D721Med (cell line): ENCODE data around the gene UQCR11.

Source experiments
- DNase-seq: peaks from one replicate; pipeline ENCODE4 v3.0.0; 2011; ENCODE audit warnings: low spot score; ENCODE audit not compliant: insufficient read length
- FAIRE-seq: peaks from 2 replicates; lab custom pipeline; 2011; peaks lifted over from hg19 to GRCh38; lab: Jason Lieb, UNC
- TF ChIP-seq, protein P1 (sequence below): IDR thresholded peaks from 2 replicates; pipeline ENCODE4 v1.5.1; 2012; ENCODE audit warnings: mild to moderate bottlenecking, control low read depth; ENCODE audit not compliant: insufficient read depth; ENCODE audit errors: missing control alignments

Gene UQCR11

DNA sequence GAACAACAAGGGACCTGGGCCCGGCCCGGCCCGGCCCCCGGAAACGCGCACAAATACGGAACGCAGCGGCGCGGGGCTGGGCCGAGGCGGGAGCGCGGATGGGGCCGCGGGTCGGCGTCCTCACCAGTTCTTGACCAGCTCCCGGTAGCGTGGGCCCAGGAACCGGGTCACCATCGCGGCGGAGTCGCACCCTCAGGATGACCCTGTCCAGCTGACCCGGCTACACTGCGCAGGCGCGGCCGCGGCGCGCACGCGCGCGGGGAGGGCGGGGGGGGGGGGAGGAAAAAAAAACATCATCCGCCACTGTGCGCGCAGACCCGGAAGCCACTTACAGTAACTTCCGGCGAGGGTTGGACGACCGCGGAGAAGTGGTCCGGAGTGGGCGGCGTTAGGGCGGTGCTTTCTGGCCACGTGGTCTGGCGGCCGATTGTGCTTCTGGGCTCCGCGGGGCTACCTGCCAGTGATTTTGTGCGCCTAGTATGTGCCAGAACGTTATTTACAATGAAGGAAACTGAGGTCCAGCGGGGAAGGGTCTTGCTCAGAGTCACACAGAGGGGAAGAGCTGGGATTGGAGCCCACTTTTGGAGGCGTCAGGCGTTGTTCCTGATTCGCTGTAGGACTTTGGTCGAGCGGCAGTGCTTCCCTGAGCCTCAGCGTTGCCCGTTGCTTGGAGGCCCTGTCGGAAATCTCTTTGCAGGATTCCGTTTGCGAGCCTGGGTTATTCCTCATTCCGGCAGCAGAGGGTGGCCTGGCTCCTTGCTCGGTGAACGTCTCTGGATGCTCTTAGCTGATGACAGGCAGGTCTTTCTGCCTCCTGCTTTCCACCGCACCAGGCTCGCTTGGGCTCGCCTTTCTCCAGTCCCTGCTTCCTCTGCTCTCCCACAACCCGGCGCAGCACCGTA lies at the start of gene UQCR11:
Gene UQCR11 (minus strand): TSS at position 227 of the 902 bp plus-strand sequence. CDS start 53 bp downstream, at position 174.
- peak; percentile 98 for DNase-seq
- no peak for FAIRE-seq
- TF ChIP-seq, protein P1, sequence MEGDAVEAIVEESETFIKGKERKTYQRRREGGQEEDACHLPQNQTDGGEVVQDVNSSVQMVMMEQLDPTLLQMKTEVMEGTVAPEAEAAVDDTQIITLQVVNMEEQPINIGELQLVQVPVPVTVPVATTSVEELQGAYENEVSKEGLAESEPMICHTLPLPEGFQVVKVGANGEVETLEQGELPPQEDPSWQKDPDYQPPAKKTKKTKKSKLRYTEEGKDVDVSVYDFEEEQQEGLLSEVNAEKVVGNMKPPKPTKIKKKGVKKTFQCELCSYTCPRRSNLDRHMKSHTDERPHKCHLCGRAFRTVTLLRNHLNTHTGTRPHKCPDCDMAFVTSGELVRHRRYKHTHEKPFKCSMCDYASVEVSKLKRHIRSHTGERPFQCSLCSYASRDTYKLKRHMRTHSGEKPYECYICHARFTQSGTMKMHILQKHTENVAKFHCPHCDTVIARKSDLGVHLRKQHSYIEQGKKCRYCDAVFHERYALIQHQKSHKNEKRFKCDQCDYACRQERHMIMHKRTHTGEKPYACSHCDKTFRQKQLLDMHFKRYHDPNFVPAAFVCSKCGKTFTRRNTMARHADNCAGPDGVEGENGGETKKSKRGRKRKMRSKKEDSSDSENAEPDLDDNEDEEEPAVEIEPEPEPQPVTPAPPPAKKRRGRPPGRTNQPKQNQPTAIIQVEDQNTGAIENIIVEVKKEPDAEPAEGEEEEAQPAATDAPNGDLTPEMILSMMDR, result peak; percentile 40

DNA sequence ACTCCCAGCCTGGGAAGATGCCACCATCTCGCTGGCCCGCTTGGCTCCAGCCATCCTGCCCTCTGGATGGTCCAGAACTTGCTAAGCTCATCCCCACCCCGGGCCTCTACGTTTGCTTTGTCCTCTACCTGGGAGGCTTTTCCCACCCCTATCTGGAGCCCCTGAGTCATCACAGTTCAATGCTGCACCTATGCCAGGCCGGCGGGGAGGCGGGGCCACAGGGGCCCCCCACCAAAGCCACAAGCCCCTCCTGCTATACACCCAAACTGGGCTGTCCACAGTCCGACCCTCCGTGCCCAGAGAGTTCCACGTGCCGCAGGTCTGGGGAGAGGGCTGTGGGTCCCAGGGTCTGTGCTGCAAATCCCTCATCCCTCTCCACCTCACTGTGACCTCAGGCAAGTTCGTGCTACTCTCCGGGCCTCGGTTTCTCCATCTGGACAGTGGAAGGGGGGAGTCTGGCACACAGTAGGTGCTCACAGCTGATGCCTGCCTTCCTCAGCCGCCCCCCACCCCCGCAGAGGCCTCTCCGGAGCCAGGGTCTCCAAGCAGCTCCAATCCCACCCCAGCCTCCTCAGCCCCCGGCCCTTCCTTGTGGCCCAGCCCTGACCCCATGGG lies 49.0 kb upstream of the UQCR11 start:
- TF ChIP-seq, protein P1, result no peak
- FAIRE-seq (no peak), DNase-seq (no peak)

DNA sequence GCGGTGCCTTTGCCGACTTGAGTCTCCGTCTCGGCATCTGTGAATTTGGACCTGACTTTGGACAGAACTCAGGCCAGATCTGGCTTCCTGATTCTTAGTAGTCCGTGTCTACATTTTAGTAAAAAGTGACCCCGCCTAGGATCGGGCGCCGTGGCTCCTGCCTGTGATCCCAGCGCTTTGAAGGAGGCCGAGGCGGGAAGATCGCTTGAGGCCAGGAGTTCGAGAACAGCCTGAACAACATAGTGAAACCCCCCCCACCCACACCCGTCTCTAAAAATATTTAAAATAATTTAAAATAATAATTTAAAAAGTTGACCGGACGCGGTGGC lies 48.0 kb upstream of the UQCR11 start:
- no peak for DNase-seq
- TF ChIP-seq, protein P1, result no peak
- FAIRE-seq, result no peak

DNA sequence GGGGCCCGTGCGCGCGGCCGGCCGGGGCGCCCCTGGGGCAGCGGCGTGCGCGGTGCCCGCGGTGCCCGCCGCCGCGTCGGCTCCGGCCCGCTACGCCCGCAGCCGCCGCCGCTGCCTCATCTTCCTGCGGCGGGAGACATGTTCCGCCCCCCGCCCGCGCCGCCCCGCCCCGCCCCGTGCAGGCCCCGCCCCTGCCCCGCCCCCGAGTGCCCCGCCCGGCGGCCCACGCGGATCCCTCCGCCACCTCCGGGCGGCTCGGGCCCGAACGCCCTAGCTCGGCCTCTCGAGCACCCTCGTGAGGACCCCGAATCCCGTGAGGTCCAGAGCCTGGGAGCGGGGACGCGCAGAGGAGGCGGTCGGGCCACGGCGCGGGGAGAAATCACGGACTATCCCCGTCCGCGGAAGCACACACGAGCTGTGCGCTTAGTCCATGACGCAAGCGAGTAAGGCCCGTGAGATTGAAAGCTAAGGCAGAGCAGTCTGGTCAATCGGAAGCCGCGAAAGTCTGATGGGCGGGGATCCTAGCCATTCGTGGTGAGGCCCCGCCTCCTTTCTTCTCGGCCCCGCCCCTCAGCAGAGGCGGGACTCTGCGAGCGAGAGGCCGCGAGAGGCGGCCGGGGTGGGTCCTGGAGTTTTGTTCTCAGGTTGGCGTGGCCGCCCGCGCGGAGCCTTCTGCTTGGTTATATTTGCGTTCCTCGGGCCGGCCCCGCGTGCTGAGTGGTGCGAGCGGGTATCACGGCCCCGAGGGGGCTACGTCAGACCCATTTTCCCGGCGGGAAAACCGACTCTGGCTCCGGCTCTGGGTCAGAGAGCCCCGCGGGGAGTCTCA lies 47.4 kb upstream of the UQCR11 start, which contains the start of gene TCF3:
Gene TCF3 (minus strand): TSS at position 145 of the 829 bp plus-strand sequence. CDS start 2,367 bp downstream, outside the sequence.
- TF ChIP-seq, protein P1, result no peak
- DNase-seq, result peak; percentile 99
- no peak for FAIRE-seq

DNA sequence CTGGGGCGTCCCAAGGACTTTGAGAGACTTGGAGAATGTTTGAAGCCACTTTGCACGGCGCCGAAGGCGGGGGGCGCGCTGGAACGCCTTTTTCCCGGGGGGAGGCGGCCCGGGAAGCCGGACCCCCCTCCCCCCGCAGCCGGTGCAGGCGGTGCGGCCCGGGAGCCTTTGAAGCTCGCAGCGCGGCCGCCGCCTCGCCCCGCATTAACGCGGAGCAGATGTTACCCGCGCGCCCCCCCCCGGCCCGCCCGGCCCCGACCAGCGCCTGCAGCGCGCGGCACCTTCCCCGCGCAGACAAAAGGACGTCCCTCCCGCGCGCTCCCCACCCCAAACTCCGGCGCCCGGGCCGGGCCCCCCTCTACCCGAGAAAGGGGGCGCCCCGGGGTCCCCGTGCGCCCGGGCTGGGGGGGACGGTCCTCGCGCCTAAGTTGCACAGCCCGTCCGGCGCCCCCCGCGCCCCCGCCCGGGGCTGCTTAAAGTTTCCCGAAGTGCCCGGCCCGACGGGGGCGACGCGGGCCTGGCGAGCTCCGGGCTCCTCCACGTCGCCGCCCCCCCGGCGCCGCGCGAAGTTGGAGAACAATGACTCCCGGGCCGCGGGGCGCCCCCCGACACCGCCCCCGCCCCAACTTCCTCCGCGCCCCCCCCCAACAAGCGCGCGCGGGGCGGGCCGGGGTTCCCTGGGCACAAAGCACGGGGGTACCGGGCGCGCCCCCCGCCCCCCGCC lies 46.5 kb upstream of the UQCR11 start:
- DNase-seq (no peak), FAIRE-seq (no peak)
- TF ChIP-seq, protein P1, result no peak
